T47D (cell line): ENCODE measurements around the gene PER1.

Experiments
- DNase-seq, 2 experiments: peaks; one replicate each; pipeline versions ENCODE4 v3.0.0 to v3.0.0-alpha.2; 2011 to 2012; ENCODE audit warnings: low read depth in 1 of 2, low spot score in 1 of 2
- JUND ChIP-seq: IDR thresholded peaks from 2 replicates; pipeline ENCODE4 v1.6.1; 2012; ENCODE audit warnings: low read depth
- in situ Hi-C: cut with HindIII; loops from 2 replicates; pipeline ENCODE4 v1.10.0; 2016; ENCODE audit warnings: low sequenced_read_pairs, low pct_unique_long_range_greater_than_20kb

Gene PER1

DNA sequence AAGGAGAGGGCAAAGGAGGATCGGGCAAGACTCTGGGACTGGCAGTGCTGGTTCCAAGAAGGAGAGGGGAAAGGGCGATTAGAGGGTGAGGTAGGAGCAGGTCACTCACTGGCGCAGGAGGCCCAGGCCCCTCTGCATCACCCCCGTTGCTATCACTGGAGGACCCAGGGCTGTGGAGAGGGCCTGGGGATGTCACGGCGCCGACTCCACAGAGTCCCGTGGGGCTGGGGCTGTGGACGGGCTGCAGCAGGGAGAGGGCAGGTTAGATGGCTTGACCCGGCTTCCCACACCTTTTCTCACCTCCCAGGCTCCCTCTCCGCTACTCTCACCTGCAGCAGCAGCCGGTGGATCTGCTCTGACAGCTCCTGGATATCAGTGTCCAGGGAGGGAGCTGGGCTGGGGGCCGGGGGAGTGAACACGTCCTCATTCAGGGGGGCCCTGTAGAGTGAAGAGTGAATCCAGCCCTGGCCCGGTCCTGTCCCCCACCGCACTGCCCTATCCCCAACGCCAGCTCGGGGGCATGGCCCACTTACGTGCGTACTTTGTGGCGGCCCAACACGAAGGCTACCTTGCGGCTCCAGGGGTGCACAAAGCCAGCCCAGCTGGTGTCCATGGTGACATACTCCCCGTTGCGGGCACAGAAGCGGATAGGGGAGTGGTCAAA lies 4.9 kb downstream of the PER1 start:
- TF ChIP-seq JUND: no peak
- DNase-seq: no peak
- in situ Hi-C loops: no loop called here

GRCh38 chr17:8146381-8147140 lies 5.6 kb downstream of the PER1 start:
- in situ Hi-C loops: no loop called here
- DNase-seq: no peak
- no peak for TF ChIP-seq JUND

DNA sequence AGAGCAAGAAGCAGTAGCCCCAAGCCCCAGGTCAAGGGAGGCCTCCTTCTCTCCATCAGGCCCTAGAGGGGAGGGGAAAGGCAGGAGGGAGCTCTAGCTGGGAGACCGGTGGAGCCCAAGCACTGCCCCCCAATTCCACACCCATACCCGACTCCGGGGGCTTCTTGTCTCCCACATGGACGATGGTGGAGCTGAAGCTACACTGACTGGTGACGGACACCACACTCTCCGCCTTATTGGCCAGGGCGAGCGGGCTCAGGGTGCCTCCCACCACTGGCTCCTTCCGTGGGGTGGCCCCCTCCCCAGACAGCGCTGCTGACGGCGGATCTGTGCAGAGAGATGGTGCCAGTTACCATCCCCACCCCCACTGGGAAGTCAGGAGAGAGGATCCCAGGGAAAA lies 6.4 kb downstream of the PER1 start:
- no peak for DNase-seq
- no peak for TF ChIP-seq JUND
- in situ Hi-C loops: no loop called here

- in situ Hi-C loops: no loop called here
- no peak for TF ChIP-seq JUND
- DNase-seq: no peak
These were observed 7.6 kb downstream of the PER1 start for GRCh38 chr17:8144401-8145231.

DNA sequence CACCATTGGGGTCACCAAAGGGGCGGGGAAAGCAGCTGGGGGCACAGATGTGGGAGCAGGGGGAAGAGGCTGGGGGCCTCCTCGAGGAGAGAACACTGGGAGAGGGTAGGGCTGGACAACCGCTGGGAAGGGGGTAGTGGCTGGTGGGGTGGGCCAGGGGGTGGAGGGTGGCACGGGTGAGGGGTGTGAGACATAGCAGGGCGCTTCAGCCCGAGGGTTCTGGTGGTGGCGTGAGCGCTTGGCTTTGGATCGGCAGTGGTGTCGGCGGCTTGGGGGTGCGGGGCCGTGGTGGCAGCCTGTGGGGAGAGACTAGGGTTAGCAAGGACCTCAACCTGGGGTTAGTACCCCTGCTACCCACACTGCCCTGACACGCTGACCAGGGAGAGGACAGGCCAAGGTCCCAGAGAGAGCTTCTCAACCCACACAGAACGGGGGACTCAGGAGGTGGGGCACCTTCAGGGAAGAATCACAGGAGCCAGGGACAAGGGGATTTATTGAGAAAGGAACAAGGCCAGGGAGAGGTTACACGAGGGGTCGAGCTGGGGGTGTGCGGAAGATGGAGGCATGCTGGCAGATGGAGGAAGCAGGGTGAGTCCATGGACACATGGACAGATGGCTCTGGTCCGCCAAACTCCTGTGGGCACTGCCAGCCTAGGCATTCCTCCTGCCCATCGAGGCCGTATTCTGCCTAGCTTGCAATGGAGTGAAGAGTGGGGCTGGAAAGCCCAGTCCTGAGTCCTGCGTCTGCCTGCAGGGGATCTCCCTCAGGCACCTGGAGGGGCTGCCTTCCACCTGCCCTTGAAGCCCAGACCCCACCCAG lies 8.4 kb downstream of the PER1 start:
- in situ Hi-C loops: no loop called here
- no peak for TF ChIP-seq JUND
- DNase-seq: no peak

DNA sequence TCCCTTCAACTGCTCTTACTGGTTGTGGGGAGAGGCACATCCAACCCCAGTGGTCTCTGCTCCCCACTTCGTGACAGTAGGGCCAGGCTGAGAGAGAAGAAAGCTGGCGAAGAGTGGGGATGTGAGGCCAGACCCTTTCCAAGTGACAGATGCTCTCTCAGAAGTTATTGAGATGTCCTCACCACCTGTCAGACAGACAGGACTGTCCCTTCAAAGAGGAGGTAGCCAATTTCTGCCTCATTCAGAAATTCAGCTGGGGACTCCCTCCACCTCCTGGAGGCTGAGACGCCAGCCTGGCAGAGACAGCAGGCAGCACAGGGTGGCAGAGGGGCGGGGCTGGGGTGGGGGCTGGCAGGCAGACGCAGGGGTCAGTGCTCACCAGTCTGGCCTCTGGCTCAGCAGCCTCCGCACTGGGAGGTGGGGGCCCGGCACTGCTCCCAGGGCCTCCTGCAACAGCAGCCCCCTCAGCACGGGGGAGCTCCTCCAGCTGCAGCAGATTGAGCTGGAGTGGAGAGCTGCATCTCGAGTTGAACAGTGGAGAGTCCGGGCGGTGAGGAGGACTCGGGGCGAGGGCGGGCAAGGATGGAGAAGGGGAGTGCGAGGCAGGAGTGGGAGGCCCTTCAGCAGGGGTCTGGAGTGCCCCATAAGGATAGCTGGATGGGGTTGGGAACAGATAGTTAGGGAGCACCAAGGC lies 9.2 kb downstream of the PER1 start:
- in situ Hi-C loops: no loop called here
- no peak for TF ChIP-seq JUND
- DNase-seq: no peak

GRCh38 chr17:8142158-8142886 lies 9.9 kb downstream of the PER1 start:
- no peak for TF ChIP-seq JUND
- in situ Hi-C loops: no loop called here
- DNase-seq: no peak

DNA sequence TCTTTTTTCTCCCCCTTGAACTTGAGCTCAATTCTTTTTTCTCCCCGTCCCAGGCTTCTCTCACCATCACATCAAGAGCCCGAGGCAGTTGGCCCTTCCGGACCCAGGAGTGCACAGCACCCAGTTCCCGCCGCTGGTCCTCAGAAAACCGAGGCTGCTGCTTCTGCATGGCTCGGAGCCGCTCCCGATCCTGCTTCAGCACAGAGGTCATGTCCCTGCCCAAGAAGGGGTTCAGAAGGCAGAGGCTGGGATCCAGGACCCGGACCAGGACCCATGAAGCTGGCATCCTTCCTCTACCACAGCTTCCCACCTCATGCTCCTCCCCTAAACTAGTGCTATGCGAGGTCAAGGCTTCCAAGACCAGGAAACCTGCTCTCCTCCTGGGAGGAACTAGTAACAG lies 10.5 kb downstream of the PER1 start:
- in situ Hi-C loops: no loop called here
- TF ChIP-seq JUND: no peak
- no peak for DNase-seq

GRCh38 chr17:8141045-8141444 lies 11.2 kb downstream of the PER1 start:
- no peak for TF ChIP-seq JUND
- DNase-seq: no peak
- in situ Hi-C loops: no loop called here

DNA sequence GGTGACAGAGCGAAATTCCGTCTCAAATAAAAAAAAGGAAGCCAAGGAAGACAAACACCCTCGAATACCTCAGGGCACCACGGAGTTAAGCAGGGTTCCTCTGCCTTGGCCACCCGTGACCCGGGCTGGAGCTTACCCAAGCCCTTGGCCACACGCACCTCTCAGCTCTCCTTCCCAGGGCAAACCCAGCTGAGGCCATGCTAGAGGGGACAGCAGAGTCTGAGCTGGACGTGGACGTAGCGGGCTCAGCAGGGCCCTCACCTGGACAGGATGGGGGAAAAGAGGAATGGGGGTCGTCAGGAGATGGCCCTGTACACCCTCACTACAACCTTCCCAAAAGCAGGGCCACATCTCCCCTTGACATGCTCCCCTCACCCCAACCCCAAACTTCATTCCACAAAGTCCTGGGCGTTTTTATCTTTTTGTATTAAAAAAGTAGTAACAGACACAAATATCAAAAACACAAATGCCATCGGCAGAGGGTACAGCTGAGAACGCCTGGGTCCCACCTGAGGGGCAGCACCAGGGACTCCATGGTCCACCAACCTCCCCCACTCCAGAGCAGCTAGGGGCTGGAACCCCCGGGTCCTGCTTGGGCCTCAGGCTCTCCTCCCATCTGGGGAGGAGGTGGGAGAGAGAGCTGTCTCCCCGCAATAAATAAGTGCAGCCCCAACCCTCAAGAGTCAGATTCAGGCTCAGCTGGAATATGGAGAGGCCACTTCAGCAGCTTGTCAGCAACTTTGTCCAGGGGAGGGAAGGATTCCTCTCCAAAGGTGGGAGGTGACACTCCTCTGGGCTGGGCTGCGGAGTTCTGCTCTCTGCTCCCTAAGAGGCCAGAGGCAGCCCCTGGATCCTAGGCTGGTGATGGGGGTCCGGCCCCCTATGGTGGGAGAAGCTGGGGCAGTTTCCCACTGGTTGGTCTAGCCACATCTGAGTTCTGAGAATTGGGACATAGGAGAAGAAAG lies 11.9 kb downstream of the PER1 start:
- no peak for DNase-seq
- TF ChIP-seq JUND: no peak
- in situ Hi-C loops: no loop called here
